Measurements from ENCODE around the gene BTN3A1.
"Not testable (repeated sequence)": the region's sequence is repeated elsewhere in the genome, so short reads cannot be mapped to it uniquely, and the experiment has no call there.

The BTN3A1 gene

GRCh38 chr6:26401987-26402658 lies at the start of gene BTN3A1:
Gene BTN3A1 (plus strand): TSS chr6:26402275. CDS start chr6:26405564, 3,289 bp downstream.
- Mint-ChIP-seq H3K4me3 (peak within 1 kb of the TSS; percentile 98), H3K9me3 (no peaks in the 10 kb centered on the region), H3K36me3 (ENCODE audit: insufficient read depth) (peaks cover 35% of the 10 kb centered on the region), H3K27ac (ENCODE audit: low read depth) (peak within 1 kb of the TSS; percentile 100), H3K27me3 (no peaks in the 10 kb centered on the region), H3K4me1 (peaks cover 54% of the 10 kb centered on the region)
- ATAC-seq (replicated peaks; ENCODE audit: extremely low read depth, poor library complexity, severe bottlenecking): peak; percentile 85
- DNase-seq (ENCODE audit: low spot score in 2 of 2): peak; percentile 46 to 70

DNA sequence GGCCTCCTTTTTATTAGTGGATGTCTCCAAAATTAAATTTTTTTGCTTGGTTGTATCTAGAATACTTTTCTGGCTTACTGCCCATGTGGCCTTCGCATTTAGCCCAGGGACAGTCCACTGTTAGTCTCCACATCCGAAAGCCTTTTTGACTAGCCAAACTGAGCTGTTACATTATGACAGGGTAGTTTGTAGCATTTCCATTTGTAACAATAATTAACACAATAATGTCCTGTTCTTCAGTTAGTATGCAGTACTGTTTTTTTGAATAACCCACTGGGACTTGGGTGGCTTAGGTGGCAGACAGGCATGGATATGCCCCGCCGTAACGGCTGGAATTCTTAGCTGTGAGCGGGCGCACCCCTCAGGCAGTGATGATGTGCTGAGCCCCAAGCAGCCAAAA lies 49.8 kb upstream of the BTN3A1 start:
- no peak overlapping the region for H3K4me3 Mint-ChIP-seq
- ATAC-seq (replicated peaks; ENCODE audit: extremely low read depth, poor library complexity, severe bottlenecking): no peak
- no peaks in the 10 kb centered on the region for H3K27me3 Mint-ChIP-seq
- H3K36me3 Mint-ChIP-seq (ENCODE audit: insufficient read depth): no peaks in the 10 kb centered on the region
- no peak overlapping the region for H3K27ac Mint-ChIP-seq (ENCODE audit: low read depth)
- no peaks in the 10 kb centered on the region for H3K9me3 Mint-ChIP-seq
- DNase-seq (ENCODE audit: low spot score in 2 of 2): no peak
- no peaks in the 10 kb centered on the region for H3K4me1 Mint-ChIP-seq

DNA sequence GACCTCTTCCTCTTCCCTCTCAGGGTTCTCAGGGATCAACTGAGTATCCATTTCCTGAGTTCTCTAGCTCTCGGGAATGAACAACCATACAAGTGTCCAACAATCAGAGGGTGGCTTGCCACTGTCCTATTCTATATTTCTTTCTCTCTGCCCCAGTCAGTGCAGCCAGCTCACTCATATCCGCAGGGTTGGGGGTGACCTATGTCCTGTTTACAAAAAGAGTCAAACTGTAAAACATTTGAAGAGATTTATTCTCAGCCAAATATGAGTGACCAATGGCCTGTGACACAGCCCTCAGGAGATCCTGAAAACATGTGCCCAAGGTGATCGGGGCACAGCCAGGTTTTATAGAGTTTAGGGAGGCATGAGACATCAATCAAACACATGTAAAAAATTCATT lies 47.9 kb upstream of the BTN3A1 start:
- Mint-ChIP-seq H3K27me3 (no peaks in the 10 kb centered on the region), H3K36me3 (ENCODE audit: insufficient read depth) (no peaks in the 10 kb centered on the region), H3K4me3 (no peak overlapping the region), H3K27ac (ENCODE audit: low read depth) (no peak overlapping the region), H3K9me3 (no peaks in the 10 kb centered on the region), H3K4me1 (no peaks in the 10 kb centered on the region)
- DNase-seq (ENCODE audit: low spot score in 2 of 2) (no peak), ATAC-seq (replicated peaks; ENCODE audit: extremely low read depth, poor library complexity, severe bottlenecking) (no peak)

GRCh38 chr6:26355366-26355765 lies 46.7 kb upstream of the BTN3A1 start:
- H3K9me3 Mint-ChIP-seq: no peaks in the 10 kb centered on the region
- peaks cover 2% of the 10 kb centered on the region for H3K4me1 Mint-ChIP-seq
- H3K36me3 Mint-ChIP-seq (ENCODE audit: insufficient read depth): no peaks in the 10 kb centered on the region
- no peak overlapping the region for H3K4me3 Mint-ChIP-seq
- ATAC-seq (replicated peaks; ENCODE audit: extremely low read depth, poor library complexity, severe bottlenecking): no peak
- H3K27me3 Mint-ChIP-seq: no peaks in the 10 kb centered on the region
- no peak overlapping the region for H3K27ac Mint-ChIP-seq (ENCODE audit: low read depth)
- DNase-seq (ENCODE audit: low spot score in 2 of 2): no peak

- H3K27me3 Mint-ChIP-seq; ATAC-seq (replicated peaks; ENCODE audit: extremely low read depth, poor library complexity, severe bottlenecking); H3K27ac Mint-ChIP-seq (ENCODE audit: low read depth); H3K9me3 Mint-ChIP-seq; DNase-seq (ENCODE audit: low spot score in 2 of 2); H3K4me3 Mint-ChIP-seq; H3K36me3 Mint-ChIP-seq (ENCODE audit: insufficient read depth): not testable (repeated sequence)
- peaks cover 20% of the 10 kb centered on the region for H3K4me1 Mint-ChIP-seq
Measured at GRCh38 chr6:26357543-26357942, 44.5 kb upstream of the BTN3A1 start.

GRCh38 chr6:26358511-26358981 lies 43.5 kb upstream of the BTN3A1 start:
- Mint-ChIP-seq H3K27me3 (no peaks in the 10 kb centered on the region), H3K27ac (ENCODE audit: low read depth) (no peak overlapping the region), H3K4me1 (peaks cover 27% of the 10 kb centered on the region), H3K9me3 (no peaks in the 10 kb centered on the region), H3K36me3 (ENCODE audit: insufficient read depth) (no peaks in the 10 kb centered on the region), H3K4me3 (no peak overlapping the region)
- peak; percentile 29 for ATAC-seq (replicated peaks; ENCODE audit: extremely low read depth, poor library complexity, severe bottlenecking)
- DNase-seq (ENCODE audit: low spot score in 2 of 2): no peak

DNA sequence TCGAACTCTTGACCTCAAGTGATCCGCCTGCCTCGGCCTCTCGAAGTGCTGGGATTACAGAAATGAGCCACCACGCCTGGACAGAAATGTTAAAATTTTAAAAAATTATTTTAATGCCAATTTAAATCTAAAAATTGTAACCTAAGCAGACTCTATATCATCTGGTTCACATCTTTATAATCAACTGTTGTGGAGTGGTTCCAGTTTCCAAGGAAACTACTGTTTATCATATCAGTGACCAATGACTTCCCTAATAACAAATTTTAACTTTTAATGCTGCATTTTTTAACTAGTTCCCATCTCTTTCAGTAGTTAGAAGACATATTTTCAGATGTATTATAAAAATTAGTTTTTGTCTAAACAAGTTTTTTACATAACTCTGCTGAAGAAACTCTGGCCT lies 42.3 kb upstream of the BTN3A1 start:
- Mint-ChIP-seq H3K36me3 (ENCODE audit: insufficient read depth) (peaks cover 7% of the 10 kb centered on the region), H3K4me3 (no peak overlapping the region), H3K27me3 (no peaks in the 10 kb centered on the region), H3K4me1 (peaks cover 27% of the 10 kb centered on the region), H3K9me3 (no peaks in the 10 kb centered on the region), H3K27ac (ENCODE audit: low read depth) (peak overlapping the region; percentile 92)
- ATAC-seq (replicated peaks; ENCODE audit: extremely low read depth, poor library complexity, severe bottlenecking) (no peak), DNase-seq (ENCODE audit: low spot score in 2 of 2) (no peak)

- Mint-ChIP-seq H3K27me3 (no peaks in the 10 kb centered on the region), H3K9me3 (no peaks in the 10 kb centered on the region), H3K36me3 (ENCODE audit: insufficient read depth) (peaks cover 7% of the 10 kb centered on the region), H3K27ac (ENCODE audit: low read depth) (peak overlapping the region; percentile 92), H3K4me1 (peaks cover 27% of the 10 kb centered on the region), H3K4me3 (peak overlapping the region; percentile 72)
- DNase-seq (ENCODE audit: low spot score in 2 of 2): peak in 1 of 2 donors; percentile 38
- ATAC-seq (replicated peaks; ENCODE audit: extremely low read depth, poor library complexity, severe bottlenecking): peak; percentile 61
Measured at GRCh38 chr6:26360451-26361416, 41.3 kb upstream of the BTN3A1 start.

- peak overlapping the region; percentile 92 for H3K27ac Mint-ChIP-seq (ENCODE audit: low read depth)
- ATAC-seq (replicated peaks; ENCODE audit: extremely low read depth, poor library complexity, severe bottlenecking) (no peak), DNase-seq (ENCODE audit: low spot score in 2 of 2) (no peak)
- no peaks in the 10 kb centered on the region for H3K9me3 Mint-ChIP-seq
- peak overlapping the region; percentile 72 for H3K4me3 Mint-ChIP-seq
- peaks cover 7% of the 10 kb centered on the region for H3K36me3 Mint-ChIP-seq (ENCODE audit: insufficient read depth)
- H3K4me1 Mint-ChIP-seq: peaks cover 29% of the 10 kb centered on the region
- no peaks in the 10 kb centered on the region for H3K27me3 Mint-ChIP-seq
Measured at GRCh38 chr6:26361544-26361943, 40.5 kb upstream of the BTN3A1 start.

DNA sequence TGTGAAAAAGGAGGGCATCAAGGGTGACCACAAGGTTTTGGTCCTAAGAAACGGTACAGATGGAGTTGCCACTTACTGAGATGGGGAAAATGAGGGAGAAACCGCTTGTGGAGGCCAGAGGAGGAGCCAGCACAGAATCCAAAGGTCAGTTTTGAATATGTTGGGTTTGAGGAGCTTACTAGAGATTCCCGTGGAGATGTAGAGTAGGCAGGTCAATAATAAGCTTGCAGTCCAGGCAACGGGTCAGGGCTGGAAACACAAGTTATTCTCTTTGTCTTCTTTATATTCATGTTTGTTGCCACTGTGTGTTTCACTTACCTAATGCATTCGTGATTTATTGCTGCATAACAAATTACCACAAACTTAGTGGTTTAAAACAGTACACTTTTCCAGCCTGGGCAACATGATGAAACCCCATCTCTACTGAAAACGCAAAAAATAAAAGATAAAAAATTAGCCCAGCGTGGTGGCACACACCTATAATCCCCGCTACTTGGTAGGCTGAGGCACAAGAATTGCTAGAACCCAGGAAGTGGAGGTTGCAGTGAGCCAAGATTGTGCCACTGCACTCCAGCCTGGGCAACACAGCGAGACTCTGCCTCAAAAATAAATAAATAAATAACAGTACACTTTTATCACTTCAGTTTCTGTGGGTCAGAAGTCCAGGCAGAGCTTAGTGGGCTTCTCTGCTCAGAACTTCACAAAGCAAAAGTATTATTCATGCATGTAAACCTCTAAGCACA lies 39.8 kb upstream of the BTN3A1 start:
- H3K4me1 Mint-ChIP-seq: peaks cover 36% of the 10 kb centered on the region
- H3K4me3 Mint-ChIP-seq: no peak overlapping the region
- H3K27me3 Mint-ChIP-seq: no peaks in the 10 kb centered on the region
- ATAC-seq (replicated peaks; ENCODE audit: extremely low read depth, poor library complexity, severe bottlenecking) (no peak), DNase-seq (ENCODE audit: low spot score in 2 of 2) (no peak)
- peaks cover 8% of the 10 kb centered on the region for H3K36me3 Mint-ChIP-seq (ENCODE audit: insufficient read depth)
- H3K9me3 Mint-ChIP-seq: no peaks in the 10 kb centered on the region
- H3K27ac Mint-ChIP-seq (ENCODE audit: low read depth): peak overlapping the region; percentile 92

DNA sequence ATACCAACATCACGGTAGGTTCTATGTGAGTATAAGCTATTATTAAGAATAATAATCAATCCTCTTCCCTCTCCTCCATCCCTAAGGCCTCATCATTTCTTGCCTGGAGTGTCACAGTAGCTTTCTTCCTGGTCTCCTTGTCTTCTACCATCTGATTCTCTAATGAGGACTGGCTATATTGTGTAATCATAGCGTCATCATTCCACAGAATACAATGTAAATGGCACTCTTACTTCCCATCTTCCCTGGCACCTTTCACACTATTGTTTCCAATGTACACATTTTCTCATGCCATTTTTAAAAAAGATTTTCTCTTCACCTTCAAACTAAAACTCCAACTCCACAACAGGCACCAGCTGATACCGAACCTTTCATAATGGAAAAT lies 39.2 kb upstream of the BTN3A1 start:
- H3K27ac Mint-ChIP-seq (ENCODE audit: low read depth): peak overlapping the region; percentile 47
- no peaks in the 10 kb centered on the region for H3K27me3 Mint-ChIP-seq
- no peak for ATAC-seq (replicated peaks; ENCODE audit: extremely low read depth, poor library complexity, severe bottlenecking)
- no peak overlapping the region for H3K4me3 Mint-ChIP-seq
- no peaks in the 10 kb centered on the region for H3K9me3 Mint-ChIP-seq
- H3K4me1 Mint-ChIP-seq: peaks cover 42% of the 10 kb centered on the region
- peaks cover 10% of the 10 kb centered on the region for H3K36me3 Mint-ChIP-seq (ENCODE audit: insufficient read depth)
- no peak for DNase-seq (ENCODE audit: low spot score in 2 of 2)

GRCh38 chr6:26363882-26364701 lies 38.0 kb upstream of the BTN3A1 start:
- H3K36me3 Mint-ChIP-seq (ENCODE audit: insufficient read depth): peaks cover 16% of the 10 kb centered on the region
- H3K4me1 Mint-ChIP-seq: peaks cover 50% of the 10 kb centered on the region
- no peaks in the 10 kb centered on the region for H3K9me3 Mint-ChIP-seq
- H3K4me3 Mint-ChIP-seq: no peak overlapping the region
- DNase-seq (ENCODE audit: low spot score in 2 of 2): no peak
- no peak for ATAC-seq (replicated peaks; ENCODE audit: extremely low read depth, poor library complexity, severe bottlenecking)
- H3K27ac Mint-ChIP-seq (ENCODE audit: low read depth): no peak overlapping the region
- no peaks in the 10 kb centered on the region for H3K27me3 Mint-ChIP-seq

All from central memory CD8-positive, alpha-beta T cell (primary cell).